ENCODE measurements around the gene RSAD2.

The RSAD2 gene, protein sequence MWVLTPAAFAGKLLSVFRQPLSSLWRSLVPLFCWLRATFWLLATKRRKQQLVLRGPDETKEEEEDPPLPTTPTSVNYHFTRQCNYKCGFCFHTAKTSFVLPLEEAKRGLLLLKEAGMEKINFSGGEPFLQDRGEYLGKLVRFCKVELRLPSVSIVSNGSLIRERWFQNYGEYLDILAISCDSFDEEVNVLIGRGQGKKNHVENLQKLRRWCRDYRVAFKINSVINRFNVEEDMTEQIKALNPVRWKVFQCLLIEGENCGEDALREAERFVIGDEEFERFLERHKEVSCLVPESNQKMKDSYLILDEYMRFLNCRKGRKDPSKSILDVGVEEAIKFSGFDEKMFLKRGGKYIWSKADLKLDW
- 6.6 to 15.2 (median 7.2) reads per million in 3 donors for total RNA-seq

DNA sequence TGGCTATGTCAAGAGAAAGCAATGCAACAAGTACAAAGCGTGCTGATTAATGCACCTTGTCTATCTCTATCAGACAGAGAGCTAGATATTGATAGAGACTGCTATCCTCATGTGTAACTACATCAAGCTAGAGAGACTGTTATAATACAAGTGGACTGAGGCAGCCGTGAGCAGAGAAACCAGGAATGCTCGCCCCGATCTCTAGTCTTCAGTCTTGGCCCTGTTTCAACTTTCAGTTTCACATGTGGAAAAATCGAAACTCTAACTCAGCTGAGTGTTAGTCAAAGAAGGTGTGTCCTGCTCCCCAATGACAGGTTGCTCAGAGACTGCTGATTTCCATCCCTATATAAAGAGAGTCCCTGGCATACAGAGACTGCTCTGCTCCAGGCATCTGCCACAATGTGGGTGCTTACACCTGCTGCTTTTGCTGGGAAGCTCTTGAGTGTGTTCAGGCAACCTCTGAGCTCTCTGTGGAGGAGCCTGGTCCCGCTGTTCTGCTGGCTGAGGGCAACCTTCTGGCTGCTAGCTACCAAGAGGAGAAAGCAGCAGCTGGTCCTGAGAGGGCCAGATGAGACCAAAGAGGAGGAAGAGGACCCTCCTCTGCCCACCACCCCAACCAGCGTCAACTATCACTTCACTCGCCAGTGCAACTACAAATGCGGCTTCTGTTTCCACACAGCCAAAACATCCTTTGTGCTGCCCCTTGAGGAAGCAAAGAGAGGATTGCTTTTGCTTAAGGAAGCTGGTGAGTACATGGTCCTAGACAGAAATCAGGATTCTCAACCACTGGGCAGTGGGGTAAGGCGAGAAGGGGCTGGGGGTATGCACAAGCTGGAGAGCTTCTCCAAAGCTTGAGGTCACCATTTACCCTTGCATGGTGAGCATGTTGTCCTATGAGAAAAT, at the start of gene RSAD2:
RSAD2 (plus strand) TSS at position 376 of the 903 bp plus-strand sequence; CDS start at position 400, 24 bp downstream.
- peak within 1 kb of the TSS; percentile 65 for H3K4me3 ChIP-seq (ENCODE audit: insufficient read depth, low read depth, low read length, poor library complexity, severe bottlenecking)
- H3K4me1 ChIP-seq (ENCODE audit: control insufficient read depth, insufficient read depth, low read length, poor library complexity, severe bottlenecking), result peaks cover 22% of the 10 kb centered on the region
- no peaks in the 10 kb centered on the region for H3K9me3 ChIP-seq (ENCODE audit: control insufficient read depth, low read length)
- H3K27me3 ChIP-seq (replicated peaks; ENCODE audit: control insufficient read depth, insufficient read depth, low read length, poor library complexity, severe bottlenecking), result no peaks in the 10 kb centered on the region
- peak in 1 of 3 donors; percentile 3 for DNase-seq
- H3K27ac ChIP-seq (ENCODE audit: insufficient read depth, low read length, poor library complexity, severe bottlenecking), result no peak within 1 kb of the TSS
- no peaks in the 10 kb centered on the region for H3K36me3 ChIP-seq (ENCODE audit: control insufficient read depth, insufficient read depth, low read length)

DNA sequence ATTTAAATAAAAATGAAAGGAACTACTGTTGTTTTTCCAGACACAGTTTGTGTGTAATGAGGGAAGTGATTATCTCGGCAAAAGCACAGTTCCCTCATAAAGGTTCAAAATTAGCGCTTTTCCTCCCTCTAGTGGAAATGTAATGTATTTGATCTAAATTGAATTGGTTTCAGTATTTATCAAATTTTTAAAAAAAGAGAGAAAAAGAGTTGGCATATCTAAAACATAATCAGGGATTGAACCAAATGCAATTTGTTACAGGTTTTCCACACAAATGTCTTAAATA, 49.3 kb upstream of the RSAD2 start:
- no peak for DNase-seq
- no peak overlapping the region for H3K27ac ChIP-seq (ENCODE audit: insufficient read depth, low read length, poor library complexity, severe bottlenecking)
- no peaks in the 10 kb centered on the region for H3K9me3 ChIP-seq (ENCODE audit: control insufficient read depth, low read length)
- no peaks in the 10 kb centered on the region for H3K4me1 ChIP-seq (ENCODE audit: control insufficient read depth, insufficient read depth, low read length, poor library complexity, severe bottlenecking)
- H3K36me3 ChIP-seq (ENCODE audit: control insufficient read depth, insufficient read depth, low read length), result no peaks in the 10 kb centered on the region
- no peaks in the 10 kb centered on the region for H3K27me3 ChIP-seq (replicated peaks; ENCODE audit: control insufficient read depth, insufficient read depth, low read length, poor library complexity, severe bottlenecking)
- no peak overlapping the region for H3K4me3 ChIP-seq (ENCODE audit: insufficient read depth, low read depth, low read length, poor library complexity, severe bottlenecking)

DNA sequence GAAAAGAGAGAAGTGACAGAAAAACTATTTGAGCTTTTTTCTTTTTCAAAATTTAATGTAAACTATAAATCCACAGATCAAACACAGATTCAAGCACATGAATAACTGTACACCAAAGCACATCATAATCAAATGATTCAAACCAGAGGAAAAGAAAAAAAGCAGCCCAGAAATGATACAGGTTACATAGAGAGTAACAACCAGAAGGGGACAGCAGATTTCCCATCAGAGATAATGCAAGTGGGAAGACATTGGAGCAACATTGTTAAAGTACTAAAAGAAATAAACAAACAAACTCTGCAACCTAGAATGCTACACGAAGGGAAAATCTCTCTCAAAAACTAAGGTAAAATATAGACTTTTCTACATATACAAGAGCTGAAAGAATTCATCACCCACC, 46.3 kb upstream of the RSAD2 start:
- Histone ChIP-seq H3K27ac (ENCODE audit: insufficient read depth, low read length, poor library complexity, severe bottlenecking) (no peak overlapping the region), H3K27me3 (replicated peaks; ENCODE audit: control insufficient read depth, insufficient read depth, low read length, poor library complexity, severe bottlenecking) (no peaks in the 10 kb centered on the region)

DNA sequence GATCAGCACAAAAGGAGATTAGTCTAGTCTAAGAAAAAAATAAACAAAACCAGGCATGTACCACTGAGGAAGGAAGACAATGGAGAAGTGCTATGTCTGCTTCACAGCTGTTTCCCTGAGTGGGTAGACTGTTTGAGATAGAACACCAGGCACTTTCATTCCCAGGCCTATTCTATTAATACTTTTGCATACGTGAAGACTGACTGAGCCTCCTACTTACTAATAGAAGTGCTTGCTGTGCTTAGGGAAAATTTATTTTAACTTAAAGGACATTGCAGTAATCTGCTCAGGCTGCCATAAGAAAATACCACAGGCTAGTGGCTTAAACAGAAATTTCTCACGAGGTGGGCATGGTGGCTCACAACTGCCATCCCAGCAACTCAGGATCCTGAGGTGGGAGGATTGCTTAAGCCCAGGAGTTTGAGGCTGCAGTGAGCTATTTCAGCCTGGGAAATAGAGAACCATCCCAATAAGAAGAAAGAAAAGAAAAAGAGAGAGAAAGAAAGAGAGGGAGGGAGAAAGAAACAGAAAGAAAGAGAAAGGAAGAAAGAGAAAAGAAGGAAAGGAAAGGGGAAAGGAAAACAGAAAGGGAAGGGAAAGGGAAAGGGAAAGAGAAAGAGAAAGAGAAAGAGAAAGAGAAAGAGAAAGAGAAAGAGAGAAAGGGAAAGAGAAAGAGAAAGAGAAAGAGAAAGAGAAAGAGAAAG, 44.8 kb upstream of the RSAD2 start:
- Histone ChIP-seq H3K27ac (ENCODE audit: insufficient read depth, low read length, poor library complexity, severe bottlenecking) (no peak overlapping the region), H3K9me3 (ENCODE audit: control insufficient read depth, low read length) (no peaks in the 10 kb centered on the region), H3K4me3 (ENCODE audit: insufficient read depth, low read depth, low read length, poor library complexity, severe bottlenecking) (no peak overlapping the region), H3K36me3 (ENCODE audit: control insufficient read depth, insufficient read depth, low read length) (no peaks in the 10 kb centered on the region), H3K4me1 (ENCODE audit: control insufficient read depth, insufficient read depth, low read length, poor library complexity, severe bottlenecking) (no peaks in the 10 kb centered on the region), H3K27me3 (replicated peaks; ENCODE audit: control insufficient read depth, insufficient read depth, low read length, poor library complexity, severe bottlenecking) (no peaks in the 10 kb centered on the region)
- DNase-seq, result no peak

More for the DNA sequence above, 46.3 kb upstream of the RSAD2 start:
- Histone ChIP-seq H3K9me3 (ENCODE audit: control insufficient read depth, low read length) (no peaks in the 10 kb centered on the region), H3K4me3 (ENCODE audit: insufficient read depth, low read depth, low read length, poor library complexity, severe bottlenecking) (no peak overlapping the region), H3K4me1 (ENCODE audit: control insufficient read depth, insufficient read depth, low read length, poor library complexity, severe bottlenecking) (no peaks in the 10 kb centered on the region), H3K36me3 (ENCODE audit: control insufficient read depth, insufficient read depth, low read length) (no peaks in the 10 kb centered on the region)
- no peak for DNase-seq

DNA sequence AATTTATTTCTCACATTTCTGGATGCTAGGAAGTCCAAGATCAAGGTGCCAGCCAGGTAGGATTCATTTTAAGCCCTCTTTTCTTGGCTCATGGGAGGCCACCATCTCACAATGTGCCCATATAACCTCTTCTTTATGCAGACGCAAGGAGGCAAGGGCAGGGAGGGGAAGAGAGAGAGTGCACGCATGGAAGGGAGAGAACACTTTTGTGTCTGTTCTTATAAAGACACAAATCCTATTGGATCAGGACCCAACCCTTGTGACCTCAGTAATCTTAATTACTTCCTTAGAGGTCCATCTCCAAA, 44.3 kb upstream of the RSAD2 start:
- H3K4me1 ChIP-seq (ENCODE audit: control insufficient read depth, insufficient read depth, low read length, poor library complexity, severe bottlenecking), result no peaks in the 10 kb centered on the region
- no peak overlapping the region for H3K4me3 ChIP-seq (ENCODE audit: insufficient read depth, low read depth, low read length, poor library complexity, severe bottlenecking)
- no peaks in the 10 kb centered on the region for H3K9me3 ChIP-seq (ENCODE audit: control insufficient read depth, low read length)
- H3K27me3 ChIP-seq (replicated peaks; ENCODE audit: control insufficient read depth, insufficient read depth, low read length, poor library complexity, severe bottlenecking), result no peaks in the 10 kb centered on the region
- no peaks in the 10 kb centered on the region for H3K36me3 ChIP-seq (ENCODE audit: control insufficient read depth, insufficient read depth, low read length)
- DNase-seq, result no peak
- no peak overlapping the region for H3K27ac ChIP-seq (ENCODE audit: insufficient read depth, low read length, poor library complexity, severe bottlenecking)

DNA sequence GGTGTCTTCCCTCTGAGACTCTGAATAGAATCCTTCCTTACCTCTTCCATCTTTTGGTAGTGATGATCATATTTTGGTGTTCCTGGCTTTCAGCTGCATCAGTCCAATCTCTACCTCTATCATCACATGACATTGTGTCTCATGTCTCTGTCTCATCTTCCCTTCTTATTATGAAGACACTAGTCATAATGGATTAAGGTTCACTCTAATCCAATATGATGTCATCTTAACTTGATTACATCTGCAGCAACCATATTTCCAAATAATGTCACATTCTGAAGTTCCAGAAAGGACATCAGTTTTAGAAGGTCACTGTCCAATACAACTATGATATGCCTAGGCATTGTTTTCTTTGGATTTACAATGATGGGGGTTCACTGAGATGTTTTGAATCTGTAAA, 43.4 kb upstream of the RSAD2 start:
- Histone ChIP-seq H3K4me1 (ENCODE audit: control insufficient read depth, insufficient read depth, low read length, poor library complexity, severe bottlenecking) (no peaks in the 10 kb centered on the region), H3K27me3 (replicated peaks; ENCODE audit: control insufficient read depth, insufficient read depth, low read length, poor library complexity, severe bottlenecking) (no peaks in the 10 kb centered on the region), H3K27ac (ENCODE audit: insufficient read depth, low read length, poor library complexity, severe bottlenecking) (no peak overlapping the region), H3K9me3 (ENCODE audit: control insufficient read depth, low read length) (no peaks in the 10 kb centered on the region), H3K4me3 (ENCODE audit: insufficient read depth, low read depth, low read length, poor library complexity, severe bottlenecking) (no peak overlapping the region), H3K36me3 (ENCODE audit: control insufficient read depth, insufficient read depth, low read length) (no peaks in the 10 kb centered on the region)
- no peak for DNase-seq

DNA sequence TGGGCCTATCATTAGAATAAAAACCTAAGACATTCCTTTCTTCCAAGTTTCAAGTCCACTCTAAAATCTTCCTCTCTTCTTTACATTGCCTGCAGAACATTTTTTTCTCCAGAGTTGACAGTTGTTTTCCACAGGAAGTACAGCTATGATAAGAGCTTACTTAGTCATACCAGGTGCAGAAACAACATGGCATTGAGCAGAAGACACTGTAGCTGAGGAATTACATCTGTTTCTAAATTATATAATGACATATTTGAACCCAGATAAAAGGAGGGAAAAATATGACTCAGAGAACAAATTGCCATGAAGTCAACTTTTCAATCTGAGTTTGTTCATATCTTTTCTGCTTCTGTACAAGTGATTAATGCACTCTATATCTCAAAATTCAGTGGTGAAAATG, 42.1 kb upstream of the RSAD2 start:
- DNase-seq, result no peak
- H3K4me1 ChIP-seq (ENCODE audit: control insufficient read depth, insufficient read depth, low read length, poor library complexity, severe bottlenecking), result no peaks in the 10 kb centered on the region
- no peaks in the 10 kb centered on the region for H3K36me3 ChIP-seq (ENCODE audit: control insufficient read depth, insufficient read depth, low read length)
- H3K27ac ChIP-seq (ENCODE audit: insufficient read depth, low read length, poor library complexity, severe bottlenecking), result no peak overlapping the region
- H3K4me3 ChIP-seq (ENCODE audit: insufficient read depth, low read depth, low read length, poor library complexity, severe bottlenecking), result no peak overlapping the region
- H3K27me3 ChIP-seq (replicated peaks; ENCODE audit: control insufficient read depth, insufficient read depth, low read length, poor library complexity, severe bottlenecking), result no peaks in the 10 kb centered on the region
- no peaks in the 10 kb centered on the region for H3K9me3 ChIP-seq (ENCODE audit: control insufficient read depth, low read length)

DNA sequence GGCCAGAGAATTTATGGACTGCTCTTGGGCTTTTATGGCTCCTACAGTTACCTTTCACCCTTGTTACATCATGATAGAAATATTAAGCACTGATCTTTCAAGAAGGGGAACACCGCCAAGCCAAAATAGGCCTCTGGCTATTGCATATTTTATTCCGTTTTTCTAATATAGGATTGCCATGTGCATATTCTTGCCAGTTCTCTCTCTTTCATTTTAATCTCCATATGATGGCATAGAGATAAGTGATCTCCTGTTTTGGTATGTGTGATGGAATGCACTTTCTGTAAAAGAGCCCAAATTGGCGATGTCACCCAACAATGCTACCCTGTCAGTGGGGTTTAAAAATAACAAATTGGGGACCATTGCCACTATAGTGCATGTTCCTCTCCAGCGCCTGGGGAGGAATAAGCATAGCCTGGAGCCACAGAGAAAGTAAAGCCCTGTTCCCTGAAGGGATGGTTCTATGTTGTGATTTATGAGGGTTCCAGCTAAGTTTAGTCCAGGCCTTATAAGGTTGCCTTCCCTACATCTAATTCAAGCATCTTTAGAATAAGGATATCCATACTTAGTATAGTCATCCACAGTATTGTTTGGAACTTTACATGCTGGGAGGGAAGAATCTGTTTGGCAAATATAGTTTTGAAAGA, 38.8 kb upstream of the RSAD2 start:
- H3K4me1 ChIP-seq (ENCODE audit: control insufficient read depth, insufficient read depth, low read length, poor library complexity, severe bottlenecking), result no peaks in the 10 kb centered on the region
- DNase-seq, result no peak
- H3K36me3 ChIP-seq (ENCODE audit: control insufficient read depth, insufficient read depth, low read length), result no peaks in the 10 kb centered on the region
- no peak overlapping the region for H3K27ac ChIP-seq (ENCODE audit: insufficient read depth, low read length, poor library complexity, severe bottlenecking)
- no peaks in the 10 kb centered on the region for H3K27me3 ChIP-seq (replicated peaks; ENCODE audit: control insufficient read depth, insufficient read depth, low read length, poor library complexity, severe bottlenecking)
- H3K4me3 ChIP-seq (ENCODE audit: insufficient read depth, low read depth, low read length, poor library complexity, severe bottlenecking), result no peak overlapping the region
- H3K9me3 ChIP-seq (ENCODE audit: control insufficient read depth, low read length), result peaks cover 14% of the 10 kb centered on the region

DNA sequence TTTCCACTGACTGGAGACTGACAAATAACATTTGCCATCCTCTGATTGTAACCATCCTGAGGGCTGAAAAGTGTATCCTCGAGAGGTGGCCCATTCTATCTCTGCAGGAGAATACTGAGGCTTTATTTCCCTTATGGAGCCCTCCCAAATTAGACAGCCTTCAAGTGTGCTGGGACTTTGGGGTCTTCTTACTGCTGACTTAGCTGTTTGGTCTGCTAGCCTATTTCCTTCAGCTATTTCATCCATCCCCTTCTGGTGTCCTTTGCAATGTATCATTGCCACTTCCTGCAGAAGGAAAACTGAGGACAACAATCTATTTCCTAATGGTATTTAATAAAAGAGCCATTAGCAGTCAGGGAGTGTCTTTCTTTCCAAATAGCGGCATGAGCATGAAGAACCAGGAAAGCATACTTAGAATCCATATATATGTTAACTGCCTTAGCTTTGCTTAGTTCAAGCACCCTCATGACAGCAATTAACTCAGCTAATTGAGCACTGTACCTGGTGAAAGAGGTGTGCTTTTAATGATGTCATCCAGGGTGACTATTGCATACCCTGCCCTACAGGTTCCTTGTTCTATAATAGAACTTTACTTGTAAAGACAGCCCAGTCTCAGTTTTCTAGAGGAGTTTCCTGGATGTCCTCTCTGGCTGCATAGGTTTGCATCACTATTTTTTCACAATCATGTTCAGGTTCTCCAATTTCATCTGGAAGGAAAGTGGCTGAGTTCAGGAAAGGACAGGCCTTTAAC, 35.9 kb upstream of the RSAD2 start:
- Histone ChIP-seq H3K27me3 (replicated peaks; ENCODE audit: control insufficient read depth, insufficient read depth, low read length, poor library complexity, severe bottlenecking) (no peaks in the 10 kb centered on the region), H3K27ac (ENCODE audit: insufficient read depth, low read length, poor library complexity, severe bottlenecking) (no peak overlapping the region), H3K9me3 (ENCODE audit: control insufficient read depth, low read length) (peaks cover 40% of the 10 kb centered on the region), H3K4me1 (ENCODE audit: control insufficient read depth, insufficient read depth, low read length, poor library complexity, severe bottlenecking) (no peaks in the 10 kb centered on the region), H3K36me3 (ENCODE audit: control insufficient read depth, insufficient read depth, low read length) (peaks cover 3% of the 10 kb centered on the region), H3K4me3 (ENCODE audit: insufficient read depth, low read depth, low read length, poor library complexity, severe bottlenecking) (no peak overlapping the region)
- DNase-seq, result no peak

Data from effector memory CD4-positive, alpha-beta T cell (primary cell).